DMS 273 treated with DMSO at 0.1 percent for 48 hours (cell line): ENCODE results near the gene PLD5.
"Not testable (repeated sequence)": the region's sequence is repeated elsewhere in the genome, so short reads cannot be mapped to it uniquely, and the experiment has no call there.

Source experiments
- DNase-seq: peaks from one replicate; lab custom pipeline; 2025; lab: John Stamatoyannopoulos, UW

The PLD5 gene

GRCh38 chr1:242489545-242489944 lies 35.0 kb downstream of the PLD5 start:
- no peak for DNase-seq

DNA sequence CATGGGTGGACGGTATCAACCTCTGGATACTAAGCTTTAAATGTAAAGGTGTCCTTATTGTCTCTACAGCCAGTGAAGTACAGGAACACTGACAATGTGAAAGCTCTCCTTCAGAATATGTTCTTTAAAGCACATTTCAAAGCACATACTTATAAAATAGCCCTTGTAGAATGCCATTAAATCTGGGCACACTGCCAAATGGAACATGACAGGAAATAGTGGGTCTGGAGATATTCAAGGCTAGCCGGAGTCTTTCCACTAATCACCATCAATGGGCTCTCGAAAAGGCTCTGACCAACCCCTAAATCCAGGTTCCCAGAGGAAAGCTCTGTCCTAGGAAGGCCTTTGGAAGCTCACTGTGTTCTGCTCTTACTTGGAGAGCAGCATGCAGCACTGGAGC lies 46.6 kb downstream of the PLD5 start:
- DNase-seq = no peak

GRCh38 chr1:242470774-242471173 lies 53.7 kb downstream of the PLD5 start:
- no peak for DNase-seq

GRCh38 chr1:242468784-242469183 lies 55.7 kb downstream of the PLD5 start:
- DNase-seq = no peak

DNA sequence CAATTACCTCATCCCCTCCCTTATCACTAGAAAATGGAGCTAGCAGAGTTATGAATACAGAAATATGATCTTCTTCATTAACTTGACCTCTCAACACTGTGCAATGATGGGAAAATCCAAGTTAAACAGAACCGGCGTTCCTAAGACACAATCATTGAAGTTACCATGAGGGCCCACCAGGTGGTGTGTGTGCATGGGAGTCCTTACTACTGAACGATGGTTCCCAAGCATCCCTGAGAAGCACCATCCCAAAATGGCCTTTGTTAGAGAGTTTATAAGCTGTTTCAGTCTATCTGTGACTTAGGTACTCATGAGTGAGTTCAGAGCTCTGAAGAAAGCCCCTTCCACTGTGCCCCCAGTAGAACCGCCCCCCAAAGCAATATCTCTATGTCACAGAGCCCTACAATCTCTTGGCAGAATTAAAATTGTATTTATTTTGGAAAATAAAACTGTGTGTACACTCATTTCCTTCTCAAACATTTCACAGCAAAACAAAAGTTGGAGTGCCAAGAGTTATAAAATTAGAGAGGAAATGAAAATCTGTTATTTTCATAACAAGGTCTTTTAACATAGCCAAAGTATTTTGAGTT lies 56.8 kb downstream of the PLD5 start:
- DNase-seq = no peak

- DNase-seq = no peak
These were observed 61.6 kb downstream of the PLD5 start for GRCh38 chr1:242462867-242463266.

DNA sequence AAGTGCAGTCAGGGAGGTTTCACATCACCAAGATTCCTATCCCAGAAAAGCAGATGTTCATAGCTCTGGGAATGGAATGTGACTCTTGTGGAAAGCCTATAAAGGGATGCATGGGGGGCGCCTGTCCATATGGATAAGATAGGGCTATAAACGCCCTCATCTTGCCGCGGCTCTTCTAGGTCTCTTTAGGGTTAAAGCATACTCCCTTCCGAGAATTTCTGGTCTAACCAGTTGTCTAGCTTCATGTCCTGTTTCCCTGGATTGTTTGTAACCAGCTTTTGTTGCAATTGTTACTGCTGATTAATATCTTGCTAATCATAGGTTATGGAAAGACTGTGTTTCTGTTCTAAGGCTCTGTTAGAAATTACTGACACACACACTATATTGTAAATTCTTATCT lies 64.8 kb downstream of the PLD5 start:
- not testable (repeated sequence) for DNase-seq

DNA sequence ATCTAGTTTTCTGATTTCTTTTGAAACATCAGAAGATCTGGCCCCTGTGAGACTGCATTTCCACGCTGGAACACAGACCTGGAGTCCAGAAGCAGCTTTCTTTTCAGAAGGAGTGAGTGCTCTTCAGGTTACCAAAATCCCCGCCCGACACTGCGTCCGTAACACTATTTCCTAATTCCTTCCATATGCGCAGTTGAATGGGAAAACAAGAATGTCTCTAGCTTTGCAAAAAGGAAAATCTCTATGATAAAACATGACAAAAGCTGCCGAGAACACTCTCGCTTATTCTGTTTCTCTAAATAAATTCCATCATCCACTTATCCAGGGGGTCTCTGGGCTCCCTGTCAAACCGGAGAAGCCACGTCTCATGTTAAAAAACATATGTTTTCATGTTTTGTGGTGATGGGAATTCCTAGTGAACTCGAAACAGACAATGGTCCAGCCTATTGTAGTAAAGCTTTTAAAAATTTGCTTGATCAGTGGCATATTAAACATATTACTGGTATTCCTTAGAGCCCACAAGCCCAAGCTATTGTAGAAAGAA lies 67.7 kb downstream of the PLD5 start:
- no peak for DNase-seq

DNA sequence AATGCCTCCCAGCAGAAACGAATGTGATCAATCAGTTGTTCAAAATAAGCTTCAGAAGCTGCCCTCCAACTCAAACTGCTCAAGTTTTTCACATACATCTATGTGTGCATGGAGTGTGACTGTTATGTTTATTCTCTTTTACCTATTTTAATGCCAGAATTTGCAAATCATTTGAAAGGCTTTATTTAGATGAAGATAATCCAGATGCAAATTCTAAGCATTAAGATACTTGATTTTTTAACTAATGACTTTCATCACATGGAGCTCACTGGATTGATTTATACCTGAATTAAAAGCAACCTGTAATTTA lies 69.5 kb downstream of the PLD5 start:
- DNase-seq = no peak

- no peak for DNase-seq
These were observed 70.0 kb downstream of the PLD5 start for GRCh38 chr1:242454262-242455051.

DNA sequence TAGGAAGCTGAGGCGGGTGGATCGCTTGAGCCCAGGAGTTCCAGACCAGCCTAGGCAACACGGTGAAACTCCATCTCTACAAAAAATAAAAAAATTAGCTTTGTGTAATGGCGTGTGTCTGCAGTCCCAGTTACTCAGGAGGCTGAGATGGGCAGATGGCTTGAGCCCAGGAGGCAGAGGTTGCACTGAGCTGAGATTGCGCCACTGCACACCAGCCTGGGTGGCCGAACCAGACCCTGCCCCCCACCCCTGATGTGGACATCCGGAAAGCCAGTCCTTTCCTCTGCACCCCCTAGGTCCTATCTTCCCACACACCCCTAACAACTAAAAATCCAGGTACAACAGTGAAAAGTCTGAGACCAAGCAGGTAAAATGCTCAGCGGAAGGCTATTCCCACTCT lies 71.9 kb downstream of the PLD5 start:
- DNase-seq = no peak

DNA sequence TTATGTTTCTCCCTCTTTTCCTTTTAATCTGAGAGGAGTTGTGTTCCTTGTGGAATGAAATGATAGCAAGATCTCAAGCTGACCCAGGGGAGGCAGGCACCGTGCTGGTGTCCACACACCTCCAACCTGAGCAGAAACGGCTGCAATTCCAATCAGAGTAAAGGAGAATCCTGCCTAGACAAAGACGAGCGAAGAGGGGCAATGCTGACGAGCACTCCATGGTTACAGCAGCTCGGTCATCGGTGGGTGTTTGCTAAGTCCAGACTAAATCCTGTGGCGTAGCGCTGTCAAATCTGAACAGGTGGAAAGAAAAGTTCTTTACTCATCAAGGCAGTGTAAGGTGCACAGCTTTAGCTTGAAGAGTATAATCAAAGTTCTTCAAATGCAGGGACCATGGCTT lies 74.8 kb downstream of the PLD5 start:
- DNase-seq = no peak

DNA sequence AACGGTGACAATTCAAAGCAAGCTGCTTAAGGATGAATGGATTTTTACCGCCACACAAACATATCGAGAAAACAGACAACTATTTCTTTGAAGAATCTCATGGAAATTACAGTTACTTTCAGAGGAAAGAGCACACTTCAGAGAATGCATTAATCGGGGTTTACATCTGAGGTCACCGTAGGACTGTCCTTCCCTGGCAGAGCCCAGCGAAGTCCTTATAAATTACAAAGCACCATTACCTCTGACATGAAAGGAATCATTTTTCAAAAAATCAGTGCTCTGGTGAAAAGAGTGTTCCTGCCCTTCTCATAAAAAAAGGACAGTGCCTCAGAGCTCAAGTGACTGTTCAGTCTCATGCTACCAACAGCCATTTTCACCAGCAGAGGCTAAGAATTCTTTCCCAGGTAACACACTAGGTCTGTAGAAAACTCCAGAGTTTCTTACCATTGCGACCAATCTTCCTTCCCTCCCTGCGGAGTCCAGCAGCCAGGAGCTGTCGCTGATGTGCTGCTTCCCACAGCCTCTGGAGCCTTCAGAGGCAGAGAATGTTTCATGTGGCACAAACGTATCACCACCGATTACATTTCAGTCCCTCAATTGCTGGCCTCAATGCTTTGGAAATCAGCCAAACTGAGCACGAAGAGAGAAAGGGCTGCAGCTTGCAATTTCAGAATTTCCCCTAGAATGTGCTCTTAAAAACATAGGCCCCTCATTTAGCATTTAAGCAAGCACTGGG lies 75.4 kb downstream of the PLD5 start:
- no peak for DNase-seq

GRCh38 chr1:242447689-242448088 lies 76.8 kb downstream of the PLD5 start:
- no peak for DNase-seq

DNA sequence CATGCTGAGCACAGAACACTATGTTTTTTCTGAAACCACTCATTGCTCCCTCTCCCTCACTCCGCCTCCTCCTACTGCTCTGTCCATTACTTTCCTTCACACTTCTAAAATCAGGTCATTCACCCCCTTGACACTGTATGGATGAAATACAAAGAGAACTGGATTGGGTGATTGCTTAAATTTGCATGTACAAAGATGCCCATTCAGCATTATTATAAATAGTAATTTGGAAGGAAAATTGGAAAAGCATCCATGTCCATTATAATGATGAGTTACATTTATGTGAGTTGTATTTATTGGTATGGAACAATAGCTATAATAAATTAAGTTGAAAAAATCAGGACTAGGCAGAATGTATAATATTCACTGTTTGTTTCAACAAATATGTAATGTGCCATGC lies 83.7 kb downstream of the PLD5 start:
- no peak for DNase-seq

GRCh38 chr1:242435200-242435599 lies 89.3 kb downstream of the PLD5 start:
- no peak for DNase-seq

DNA sequence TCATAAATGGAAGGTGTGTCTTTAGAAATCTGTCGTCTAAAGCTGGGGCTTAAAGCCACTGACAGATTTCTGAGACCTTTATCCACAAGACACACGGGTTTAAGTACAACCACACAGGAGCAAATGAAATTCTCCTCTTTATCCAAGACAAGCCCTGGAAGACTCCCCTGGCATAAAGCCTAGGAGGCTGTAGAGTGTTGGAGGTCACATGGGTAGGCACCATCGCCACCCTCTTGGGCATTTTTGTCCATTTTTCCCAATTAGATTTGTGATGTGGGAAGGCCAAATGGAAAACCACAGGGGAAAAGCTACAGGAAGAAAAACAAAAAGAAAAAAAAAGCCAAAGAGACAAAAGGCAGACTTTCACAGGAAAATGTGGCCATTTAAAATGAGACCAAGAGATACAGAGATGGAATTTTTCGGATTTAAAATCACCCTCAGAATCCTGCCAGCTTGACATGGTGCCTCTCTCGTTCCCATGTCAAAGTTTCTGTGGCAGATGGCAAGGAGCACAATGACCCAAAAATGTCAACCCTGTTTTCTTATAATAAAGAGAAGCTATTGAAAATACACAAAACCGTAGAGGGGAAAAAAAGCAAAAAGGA lies 91.9 kb downstream of the PLD5 start:
- DNase-seq = no peak

DNA sequence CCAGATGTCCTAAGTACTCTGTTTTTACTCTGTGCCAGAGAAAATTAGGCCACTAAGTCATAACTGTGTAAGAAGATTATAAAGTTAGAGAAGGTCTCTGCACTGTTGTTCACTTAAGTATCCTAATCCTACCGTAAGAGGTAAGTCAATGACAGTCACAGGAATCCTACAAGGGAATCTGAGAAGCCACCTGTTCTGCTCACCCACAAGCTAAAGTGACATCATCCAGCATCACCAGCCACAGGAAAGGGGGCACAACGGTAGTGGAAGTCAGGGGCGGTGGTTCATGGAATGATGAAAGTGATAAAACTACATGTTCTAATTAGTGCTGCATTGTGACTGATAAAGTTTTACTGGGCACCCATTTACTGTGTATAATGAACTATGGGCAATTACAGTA lies 92.7 kb downstream of the PLD5 start:
- DNase-seq = no peak

DNA sequence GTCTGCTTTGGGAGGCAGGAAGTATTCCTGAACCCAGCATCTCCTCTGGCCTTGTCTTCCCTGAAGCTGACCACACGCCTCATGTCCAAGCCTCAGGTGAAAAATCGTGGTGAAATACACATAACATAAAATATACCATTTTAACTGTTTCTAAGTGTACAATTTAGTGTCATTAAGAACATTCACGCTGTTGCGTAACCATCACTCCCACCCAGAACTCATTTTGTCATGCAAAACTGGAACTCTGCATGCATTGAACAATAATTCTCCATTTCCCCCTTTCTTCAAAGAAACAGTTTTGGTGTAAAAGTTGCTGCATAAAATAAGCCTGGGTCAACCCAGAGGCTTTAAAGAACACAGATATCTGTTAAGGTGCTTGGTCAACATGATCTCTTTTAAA lies 93.5 kb downstream of the PLD5 start:
- no peak for DNase-seq

GRCh38 chr1:242428399-242429190 lies 95.9 kb downstream of the PLD5 start:
- DNase-seq = no peak

DNA sequence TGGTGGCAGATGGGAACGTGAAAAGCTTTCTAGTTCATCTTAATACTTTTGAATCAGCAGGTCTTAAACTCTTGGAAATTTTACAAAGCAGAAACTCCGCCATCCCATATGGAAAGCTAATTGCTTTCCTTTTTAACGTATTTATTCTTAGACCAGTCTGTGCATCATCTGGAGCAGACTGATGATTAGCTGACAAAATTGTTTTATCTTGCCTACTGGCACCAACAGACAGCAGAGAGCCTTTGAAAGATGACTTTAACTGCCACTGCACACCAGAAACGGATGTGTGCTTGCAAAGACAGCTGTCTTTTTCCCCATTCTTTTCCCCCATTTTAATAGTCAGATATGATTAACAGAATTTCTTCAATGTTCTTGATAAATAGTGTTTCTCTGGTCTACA lies 97.0 kb downstream of the PLD5 start:
- DNase-seq = no peak
